ENCODE measurements around the gene SLC20A1. TPM values are rescaled to one million over a fixed set of nuclear protein-coding genes. Genes with fewer than 3 reads are reported as not detected.
A peak's percentile ranks its signal among the peaks of the same experiment; 100 is the strongest.

The SLC20A1 gene
- total RNA-seq, 2 experiments from 2014 or later = 52.7 to 52.8 TPM

GRCh38 chr2:112690853-112691401, 45.2 kb downstream of the SLC20A1 start:
- intact Hi-C loops (cut with micrococcal nuclease) = loop anchor here (2.0 kb wide), 1 partner anchor 64 kb away; no protein-coding TSS in a partner anchor
- no peaks in the 10 kb centered on the region for H3K36me3 Mint-ChIP-seq (ENCODE audit: low read depth)
- peak; percentile 71 for TF ChIP-seq CTCF (IDR thresholded peaks at IDR 0.05)
- DNase-seq (peak; percentile 81), ATAC-seq (peak; percentile 65)
- H3K27me3 Mint-ChIP-seq = no peaks in the 10 kb centered on the region
- POLR2A ChIA-PET = interaction anchor here (1.1 to 2.7 kb wide), 4 partner anchors 23 to 110 kb away, joined by 3 to 10 read pairs (median 5); no protein-coding TSS in a partner anchor
- CTCF ChIA-PET = interaction anchor here (0.7 to 12.4 kb wide), 19 partner anchors 9 to 125 kb away, joined by 3 to 192 read pairs (median 6); no protein-coding TSS in a partner anchor
- no peaks in the 10 kb centered on the region for H3K9me3 Mint-ChIP-seq
- H3K27ac Mint-ChIP-seq = no peak overlapping the region
- peaks cover 29% of the 10 kb centered on the region for H3K4me1 Mint-ChIP-seq (ENCODE audit: low read depth)
- no peak overlapping the region for H3K4me3 Mint-ChIP-seq

- no peak for ATAC-seq
- DNase-seq = no peak
- Mint-ChIP-seq H3K4me3 (no peak overlapping the region), H3K36me3 (ENCODE audit: low read depth) (no peaks in the 10 kb centered on the region), H3K27ac (no peak overlapping the region), H3K9me3 (no peaks in the 10 kb centered on the region), H3K27me3 (no peaks in the 10 kb centered on the region), H3K4me1 (ENCODE audit: low read depth) (peaks cover 29% of the 10 kb centered on the region)
- CTCF ChIA-PET = interaction anchor here (0.7 to 12.4 kb wide), 11 partner anchors 9 to 92 kb away, joined by 3 to 192 read pairs (median 7); partner anchors contain the start of gene SLC20A1
- POLR2A ChIA-PET = interaction anchor here (0.8 to 2.7 kb wide), 6 partner anchors 8 to 111 kb away, joined by 3 to 10 read pairs (median 3); partner anchors contain the start of gene SLC20A1
- intact Hi-C loops (cut with micrococcal nuclease) = loop anchor here (2.0 kb wide), 1 partner anchor 65 kb away; no protein-coding TSS in a partner anchor
- TF ChIP-seq CTCF (IDR thresholded peaks at IDR 0.05) = no peak
Measured at GRCh38 chr2:112691881-112692281, 46.1 kb downstream of the SLC20A1 start.

GRCh38 chr2:112692495-112692911, 46.8 kb downstream of the SLC20A1 start:
- Mint-ChIP-seq H3K9me3 (no peaks in the 10 kb centered on the region), H3K27ac (peak overlapping the region; percentile 59), H3K4me1 (ENCODE audit: low read depth) (peaks cover 29% of the 10 kb centered on the region), H3K4me3 (no peak overlapping the region), H3K27me3 (no peaks in the 10 kb centered on the region), H3K36me3 (ENCODE audit: low read depth) (no peaks in the 10 kb centered on the region)
- DNase-seq (peak; percentile 83), ATAC-seq (peak; percentile 91)
- intact Hi-C loops (cut with micrococcal nuclease) = no loop called here
- no peak for TF ChIP-seq CTCF (IDR thresholded peaks at IDR 0.05)
- CTCF ChIA-PET = interaction anchor here (0.7 to 12.4 kb wide), 11 partner anchors 10 to 93 kb away, joined by 3 to 192 read pairs (median 3); partner anchors contain the start of gene SLC20A1
- POLR2A ChIA-PET = interaction anchor here (0.8 to 2.7 kb wide), 4 partner anchors 9 to 47 kb away, joined by 3 to 10 read pairs (median 4); partner anchors contain the start of gene SLC20A1

- no peak overlapping the region for H3K4me3 Mint-ChIP-seq
- H3K27ac Mint-ChIP-seq = peak overlapping the region; percentile 59
- H3K27me3 Mint-ChIP-seq = no peaks in the 10 kb centered on the region
- H3K9me3 Mint-ChIP-seq = no peaks in the 10 kb centered on the region
- POLR2A ChIA-PET = interaction anchor here (0.8 to 2.7 kb wide), 4 partner anchors 9 to 48 kb away, joined by 3 to 10 read pairs (median 4); partner anchors contain the start of gene SLC20A1
- H3K36me3 Mint-ChIP-seq (ENCODE audit: low read depth) = no peaks in the 10 kb centered on the region
- intact Hi-C loops (cut with micrococcal nuclease) = no loop called here
- H3K4me1 Mint-ChIP-seq (ENCODE audit: low read depth) = peaks cover 29% of the 10 kb centered on the region
- TF ChIP-seq CTCF (IDR thresholded peaks at IDR 0.05) = no peak
- ATAC-seq = peak; percentile 42
- DNase-seq = peak; percentile 62
- CTCF ChIA-PET = interaction anchor here (0.7 to 12.4 kb wide), 11 partner anchors 10 to 93 kb away, joined by 3 to 192 read pairs (median 3); no protein-coding TSS in a partner anchor
Measured at GRCh38 chr2:112692918-112693317, 47.2 kb downstream of the SLC20A1 start.

- no peak for TF ChIP-seq CTCF (IDR thresholded peaks at IDR 0.05)
- Mint-ChIP-seq H3K4me3 (no peak overlapping the region), H3K4me1 (ENCODE audit: low read depth) (peaks cover 29% of the 10 kb centered on the region), H3K27me3 (no peaks in the 10 kb centered on the region), H3K36me3 (ENCODE audit: low read depth) (no peaks in the 10 kb centered on the region), H3K27ac (no peak overlapping the region), H3K9me3 (no peaks in the 10 kb centered on the region)
- DNase-seq (no peak), ATAC-seq (no peak)
- ChIA-PET CTCF (interaction anchor here (1.0 to 12.4 kb wide), 5 partner anchors 9 to 94 kb away, joined by 3 to 192 read pairs (median 29); no protein-coding TSS in a partner anchor), POLR2A (interaction anchor here (1.9 kb wide), 1 partner anchor 32 kb away, joined by 4 read pairs; no protein-coding TSS in a partner anchor)
- intact Hi-C loops (cut with micrococcal nuclease) = no loop called here
Measured at GRCh38 chr2:112693596-112693995, 47.9 kb downstream of the SLC20A1 start.
